ENCODE measurements around the gene BAD. TPM values are rescaled to one million over a fixed set of nuclear protein-coding genes. Genes with fewer than 3 reads are reported as not detected.

Gene BAD
- total and polyA plus RNA-seq, 10 of the 15 experiments (the other 5 are each of a cell fraction or from before 2014, with no cell fraction given), result 1.5 to 67.2 (median 39.6) TPM

GRCh38 chr11:64255135-64256128 lies 29.0 kb downstream of the BAD start (continued):
- TF ChIP-seq NFXL1 (IDR thresholded peaks at IDR 0.05; ENCODE audit: borderline replicate concordance) (no peak), TARDBP (IDR thresholded peaks at IDR 0.05; ENCODE audit: borderline replicate concordance) (no peak), TBL1XR1 (IDR thresholded peaks at IDR 0.05; ENCODE audit: low read depth, low read length) (no peak), RAD51 (IDR thresholded peaks at IDR 0.05) (no peak)

- Histone ChIP-seq H3K27ac (ENCODE audit: control insufficient read depth, insufficient read depth) (no peak overlapping the region), H2AFZ (ENCODE audit: control insufficient read depth, low read depth, low read length) (no peak overlapping the region), H3K9ac (ENCODE audit: control insufficient read depth, insufficient read depth, low read length) (no peak overlapping the region), H3K4me1 (ENCODE audit: control insufficient read depth, insufficient read depth, low read length) (peaks cover 7% of the 10 kb centered on the region), H3K4me2 (ENCODE audit: control insufficient read depth, insufficient read depth) (no peak overlapping the region), H3K4me3 (no peak overlapping the region), H3K79me2 (ENCODE audit: control insufficient read depth, insufficient read depth, low read length) (no peaks in the 10 kb centered on the region; the same call in 1 of the 2 replicates), H3K9me3 (replicated peaks; ENCODE audit: control insufficient read depth, insufficient read depth, low read length) (no peaks in the 10 kb centered on the region), H4K20me1 (ENCODE audit: control insufficient read depth, insufficient read depth) (no peaks in the 10 kb centered on the region), H3K36me3 (ENCODE audit: control insufficient read depth in 2 of 2, insufficient read depth in 2 of 2, low read length in 1 of 2) (peaks cover 0 to 5% of the 10 kb centered on the region in 2 experiments; a peak in 2 of 4 replicates), H3K27me3 (replicated peaks in 1 of 2; ENCODE audit: control insufficient read depth in 2 of 2, insufficient read depth in 2 of 2, low read length in 1 of 2) (no peaks in the 10 kb centered on the region)
- TF ChIP-seq USF2 (IDR thresholded peaks at IDR 0.05; ENCODE audit: borderline replicate concordance, low read depth, low read length) (no peak), HCFC1 (IDR thresholded peaks at IDR 0.05; ENCODE audit: low read length) (no peak), MAX (IDR thresholded peaks at IDR 0.05; ENCODE audit: low read depth, low read length) (no peak), ASH2L (IDR thresholded peaks at IDR 0.05; ENCODE audit: borderline replicate concordance, low read depth) (no peak), TCF7 (IDR thresholded peaks at IDR 0.05; ENCODE audit: borderline replicate concordance) (no peak), TARDBP (IDR thresholded peaks at IDR 0.05; ENCODE audit: borderline replicate concordance) (no peak)
- CTCF ChIA-PET, result interaction anchor here (1.1 to 1.3 kb wide), 2 partner anchors 50 to 63 kb away, joined by 3 read pairs; partner anchors contain the start of genes PRDX5 and TRMT112
- POLR2A ChIA-PET, result interaction anchor here (1.9 kb wide), 1 partner anchor 16 kb away, joined by 5 read pairs; no protein-coding TSS in a partner anchor
- SMC1A ChIA-PET (ENCODE audit: uncharacterized antibody, unreplicated experiment), result interaction anchor here (1.1 kb wide), 1 partner anchor 50 kb away, joined by 5 read pairs; no protein-coding TSS in a partner anchor
- RAD21 ChIA-PET (ENCODE audit: unreplicated experiment), result no interaction called here
- no peak for DNase-seq (ENCODE audit: low read depth, low spot score)
- 73% methylated on average over 7 of the region's 7 CpGs for WGBS (ENCODE audit: insufficient coverage, insufficient replicate concordance, low lambda C conversion rate, missing lambda C conversion rate)
- no TSS peak for BruUV-seq (replicated peaks)
- in situ Hi-C loops (cut with MboI), result no loop called here
- no peak for ATAC-seq
- no peak for FAIRE-seq
- intact Hi-C loops (cut with micrococcal nuclease; ENCODE audit: unreplicated experiment), result no loop called here
Measured at GRCh38 chr11:64254326-64254725, 30.1 kb downstream of the BAD start.
